Activated CD4-positive, alpha-beta T cell treated with anti-CD3 and anti-CD28 coated beads for 48 hours (primary cell): Measurements from ENCODE around the gene SMIM13.

ENCODE experiments used
- DNase-seq: peaks from one replicate; pipeline ENCODE4 v3.0.0-alpha.2; 2020

Gene SMIM13

GRCh38 chr6:11123978-11124377 is 30.3 kb downstream of the SMIM13 start:
- no peak for DNase-seq

- DNase-seq = no peak
These were observed 33.2 kb downstream of the SMIM13 start for GRCh38 chr6:11126876-11127275.

GRCh38 chr6:11128608-11129007 is 35.0 kb downstream of the SMIM13 start:
- no peak for DNase-seq

- no peak for DNase-seq
These were observed 36.4 kb downstream of the SMIM13 start for GRCh38 chr6:11129908-11130565.

GRCh38 chr6:11130605-11131004 is 37.0 kb downstream of the SMIM13 start:
- no peak for DNase-seq

GRCh38 chr6:11132194-11132888 is 38.7 kb downstream of the SMIM13 start:
- no peak for DNase-seq

GRCh38 chr6:11133281-11133680 is 39.6 kb downstream of the SMIM13 start:
- DNase-seq = no peak

- DNase-seq = no peak
These were observed 43.2 kb downstream of the SMIM13 start for GRCh38 chr6:11136809-11137208.

GRCh38 chr6:11139051-11139960 is 45.7 kb downstream of the SMIM13 start:
- no peak for DNase-seq

- no peak for DNase-seq
These were observed 46.4 kb downstream of the SMIM13 start for GRCh38 chr6:11140056-11140455.

GRCh38 chr6:11141295-11141694 is 47.7 kb downstream of the SMIM13 start:
- DNase-seq = no peak

GRCh38 chr6:11142296-11143027 is 48.8 kb downstream of the SMIM13 start:
- DNase-seq = no peak

GRCh38 chr6:11143394-11144371 is 50.0 kb downstream of the SMIM13 start:
- DNase-seq = peak; percentile 35

GRCh38 chr6:11144393-11144851 is 50.8 kb downstream of the SMIM13 start:
- DNase-seq = peak; percentile 84

- no peak for DNase-seq
These were observed 52.6 kb downstream of the SMIM13 start for GRCh38 chr6:11146117-11146826.

- no peak for DNase-seq
These were observed 55.9 kb downstream of the SMIM13 start for GRCh38 chr6:11149551-11149950.

GRCh38 chr6:11151488-11151887 is 57.9 kb downstream of the SMIM13 start:
- DNase-seq = no peak

GRCh38 chr6:11152581-11152980 is 58.9 kb downstream of the SMIM13 start:
- no peak for DNase-seq

GRCh38 chr6:11153447-11153846 is 59.8 kb downstream of the SMIM13 start:
- no peak for DNase-seq

GRCh38 chr6:11155589-11155988 is 62.0 kb downstream of the SMIM13 start:
- no peak for DNase-seq

GRCh38 chr6:11160199-11160598 is 66.6 kb downstream of the SMIM13 start:
- no peak for DNase-seq
